HG02678 (cell line): ENCODE measurements around the gene EIF3L.

Source experiments
- ATAC-seq: cut with Tn5 transposase; IDR thresholded peaks from one replicate; pipeline ENCODE4 v1.9.1; 2021; ENCODE audit warnings: mild to moderate bottlenecking, moderate library complexity; ENCODE audit not compliant: unreplicated experiment

Gene EIF3L

DNA sequence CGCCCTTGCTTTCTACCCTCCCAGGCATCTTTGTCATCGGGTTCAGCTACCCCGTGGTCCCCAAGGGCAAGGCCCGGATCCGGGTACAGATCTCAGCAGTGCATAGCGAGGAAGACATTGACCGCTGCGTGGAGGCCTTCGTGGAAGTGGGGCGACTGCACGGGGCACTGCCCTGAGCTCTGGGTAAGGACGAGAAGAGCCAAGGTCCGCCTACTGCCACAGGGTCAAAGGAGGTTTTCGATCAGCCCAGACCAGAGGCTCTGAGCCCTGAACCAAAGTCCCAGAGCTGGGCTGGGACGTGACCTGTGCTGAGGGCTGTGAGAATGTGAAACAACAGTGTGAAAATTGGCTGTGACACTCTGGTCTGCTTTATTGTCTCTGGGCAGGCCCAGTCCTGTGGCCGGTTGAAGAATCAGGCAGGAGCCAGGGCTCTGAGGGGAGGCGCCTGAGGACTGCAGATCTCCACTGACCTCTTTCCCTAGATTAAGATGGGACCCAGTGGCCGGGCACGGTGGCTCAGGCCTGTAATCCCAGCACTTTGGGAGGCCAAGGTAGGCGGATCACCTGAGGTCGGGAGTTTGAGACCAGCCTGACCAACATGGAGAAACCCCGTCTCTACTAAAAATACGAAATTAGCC is 32.6 kb upstream of the EIF3L start:
- ATAC-seq: no peak

- ATAC-seq: no peak
Observed at GRCh38 chr22:37817705-37818408, 31.4 kb upstream of the EIF3L start.

DNA sequence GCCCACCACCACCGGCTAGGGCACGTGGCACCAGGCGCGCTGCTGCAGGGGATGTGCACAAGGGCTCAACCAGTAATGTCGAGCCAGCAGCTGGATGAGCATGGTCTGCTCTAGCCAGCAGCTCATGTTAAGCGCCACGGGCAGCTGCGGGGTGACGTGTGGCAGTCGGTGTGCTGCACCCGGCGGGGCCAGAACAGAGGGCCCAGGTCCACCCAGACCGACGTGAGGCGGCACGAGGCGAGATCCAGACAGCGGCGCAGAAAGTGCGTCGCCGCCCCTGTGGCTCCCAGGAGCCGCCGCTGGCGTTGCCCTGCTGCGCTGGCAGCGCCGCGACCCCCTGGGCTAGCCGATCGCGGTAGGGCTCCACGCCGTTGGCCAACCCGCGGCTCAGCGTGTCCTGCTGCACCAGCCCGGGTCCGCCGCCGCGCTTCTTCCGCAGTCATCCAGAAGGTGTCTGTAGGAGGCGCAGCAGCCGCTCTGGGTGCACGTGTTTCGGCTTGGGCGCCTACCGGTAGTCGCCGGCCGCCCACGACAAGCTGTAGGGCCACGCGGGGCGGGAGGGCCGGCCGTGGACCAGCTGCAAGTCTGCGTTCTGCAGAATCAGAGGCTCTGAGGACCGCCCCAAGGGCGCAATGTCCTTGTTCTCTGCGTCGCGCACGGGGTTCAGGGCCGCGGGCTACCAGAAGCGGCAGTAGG is 30.7 kb upstream of the EIF3L start:
- no peak for ATAC-seq

DNA sequence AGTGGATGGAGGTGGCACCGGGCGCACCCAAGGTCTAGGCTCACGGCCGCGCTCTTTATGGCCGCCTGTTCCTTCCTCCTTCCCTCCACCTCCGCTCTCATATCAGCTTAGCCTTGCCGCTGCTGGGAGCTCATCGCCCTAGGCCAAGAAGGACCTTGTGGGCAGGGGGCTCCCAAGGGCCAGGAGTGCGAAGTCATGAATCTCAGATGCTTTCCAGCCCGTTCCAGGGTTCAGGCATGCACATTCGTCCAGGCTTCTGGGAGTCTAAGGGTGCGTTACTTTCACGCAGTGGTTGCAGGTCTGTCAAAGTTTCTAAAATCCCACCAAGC is 30.1 kb upstream of the EIF3L start:
- ATAC-seq: no peak

GRCh38 chr22:37820350-37820749 is 28.9 kb upstream of the EIF3L start:
- ATAC-seq: no peak

GRCh38 chr22:37822079-37822833 is 27.0 kb upstream of the EIF3L start:
- no peak for ATAC-seq

- no peak for ATAC-seq
Observed at GRCh38 chr22:37823134-37823985, 25.9 kb upstream of the EIF3L start, which contains the start of gene GALR3. TSS of gene GALR3 (plus strand) at chr22:37823382. CDS start at chr22:37823407, 25 bp downstream.

- ATAC-seq: no peak
Observed at GRCh38 chr22:37824674-37825641, 24.3 kb upstream of the EIF3L start.

DNA sequence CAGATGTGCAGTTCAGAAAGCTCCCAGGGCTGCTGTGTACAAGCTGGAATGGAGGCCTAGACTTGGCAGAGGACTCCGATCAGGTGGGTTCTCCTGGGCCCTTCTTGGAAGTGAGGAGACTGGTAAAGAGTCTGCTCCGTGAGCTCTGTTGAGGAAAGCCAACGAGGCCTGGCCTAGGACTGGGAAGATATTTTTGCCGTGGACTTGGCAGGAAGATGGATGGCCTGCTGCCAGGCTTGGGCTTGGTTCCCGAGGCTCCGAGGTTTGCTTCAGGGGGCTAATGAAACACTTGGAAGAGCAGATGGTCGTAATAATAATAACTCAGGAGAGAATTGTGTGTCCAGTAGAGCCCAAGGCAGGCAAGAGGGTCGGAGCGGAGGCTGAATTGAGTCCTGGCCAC is 22.2 kb upstream of the EIF3L start:
- ATAC-seq: no peak

- ATAC-seq: no peak
Observed at GRCh38 chr22:37830093-37830842, 19.0 kb upstream of the EIF3L start.

DNA sequence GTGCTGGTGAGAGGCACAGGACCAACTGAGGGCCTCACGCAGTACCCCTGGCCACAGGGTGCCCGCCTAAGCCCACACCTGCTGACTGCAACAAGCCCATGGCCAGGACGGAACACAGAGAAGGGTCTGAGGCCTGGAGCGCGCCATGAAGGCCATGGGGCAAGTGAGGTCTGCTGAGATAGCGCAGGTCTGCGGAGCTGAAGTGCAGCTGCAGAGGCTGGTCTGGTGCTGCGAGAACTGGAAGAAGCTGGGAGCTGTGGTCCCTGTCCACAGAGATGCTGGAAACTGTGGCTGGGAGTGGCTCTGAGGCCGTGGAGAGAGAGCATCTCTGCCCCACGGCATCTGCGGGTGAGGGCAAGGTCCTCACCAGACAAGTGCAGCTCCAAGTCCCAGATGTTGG is 17.7 kb upstream of the EIF3L start:
- ATAC-seq: no peak

DNA sequence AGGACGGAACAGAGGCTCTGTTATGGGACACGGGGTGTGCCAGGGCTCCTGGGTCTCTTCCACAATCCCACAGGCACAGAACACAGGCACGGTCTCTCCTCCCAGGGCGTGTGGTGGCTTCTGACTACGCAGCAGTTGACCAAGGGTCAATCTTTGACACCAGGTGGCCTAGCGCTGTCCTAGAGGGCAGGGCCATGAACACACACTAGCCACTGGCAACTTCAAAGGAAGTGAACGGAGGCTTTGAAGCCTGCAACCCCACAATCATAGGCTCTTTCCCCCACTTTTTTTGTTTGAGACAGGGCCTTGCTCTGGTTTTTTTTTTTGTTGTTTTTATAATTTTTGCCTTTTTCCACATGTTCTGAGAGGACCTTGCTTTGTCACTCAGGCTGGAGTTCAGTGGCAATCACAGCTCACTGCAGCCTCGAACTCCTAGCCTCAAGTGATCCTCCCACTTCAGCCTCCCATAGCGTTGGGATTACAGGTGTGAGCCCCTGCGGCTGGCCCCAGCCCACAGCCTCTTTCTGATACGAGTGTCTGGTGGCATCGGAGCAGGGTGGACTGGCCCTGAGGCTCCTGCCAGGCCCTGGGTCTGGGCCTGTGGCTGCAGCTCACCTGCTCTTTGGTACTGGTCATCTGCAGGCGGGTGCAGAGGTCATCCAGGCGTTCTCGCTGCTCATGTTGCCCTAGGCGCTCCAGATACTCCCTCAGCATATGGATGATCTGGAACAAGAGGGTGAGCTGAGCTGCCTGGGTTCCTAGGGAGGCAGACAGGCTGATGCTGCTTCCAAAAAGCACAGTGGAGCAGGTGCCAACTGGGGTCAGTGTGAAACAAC is 17.0 kb upstream of the EIF3L start:
- ATAC-seq: no peak

DNA sequence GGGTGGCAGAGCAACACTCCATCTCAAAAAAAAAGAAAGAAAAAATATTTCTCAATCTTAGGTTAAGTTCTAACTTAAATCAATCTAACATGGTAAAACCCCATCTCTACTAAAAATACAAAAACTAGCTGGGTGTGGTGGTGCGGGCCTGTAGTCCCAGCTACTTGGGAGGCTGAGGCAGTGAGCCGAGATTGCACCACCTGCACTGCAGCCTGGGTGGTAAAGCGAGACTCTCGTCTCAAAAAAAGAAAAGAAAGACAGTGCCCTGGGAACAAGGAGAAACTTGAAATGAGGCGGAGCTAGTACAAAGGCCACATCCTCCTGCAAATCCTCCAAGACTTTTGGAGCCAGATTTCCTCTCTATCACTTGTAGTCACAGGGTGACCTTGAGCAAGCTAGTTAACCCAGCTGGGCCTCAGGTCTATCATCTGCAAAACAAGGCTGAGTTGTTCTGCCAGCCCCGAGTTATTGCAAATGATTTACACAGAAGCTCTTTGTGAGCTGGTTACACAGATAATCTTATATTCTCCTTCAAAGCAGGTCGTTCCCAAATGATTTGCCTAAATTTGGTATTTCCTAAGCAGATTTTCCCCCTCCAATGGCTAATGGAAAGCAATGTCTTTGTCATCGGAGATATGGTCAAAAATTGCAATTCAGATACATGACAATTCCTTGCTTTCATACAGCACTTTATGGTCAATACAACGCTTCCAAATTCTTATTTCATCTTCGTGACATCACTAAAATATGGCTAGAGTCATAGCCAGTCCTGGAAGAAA is 7.0 kb upstream of the EIF3L start:
- no peak for ATAC-seq

- ATAC-seq: peak; percentile 44
Observed at GRCh38 chr22:37843741-37844089, 5.5 kb upstream of the EIF3L start.

GRCh38 chr22:37844904-37845329 is 4.3 kb upstream of the EIF3L start:
- no peak for ATAC-seq

DNA sequence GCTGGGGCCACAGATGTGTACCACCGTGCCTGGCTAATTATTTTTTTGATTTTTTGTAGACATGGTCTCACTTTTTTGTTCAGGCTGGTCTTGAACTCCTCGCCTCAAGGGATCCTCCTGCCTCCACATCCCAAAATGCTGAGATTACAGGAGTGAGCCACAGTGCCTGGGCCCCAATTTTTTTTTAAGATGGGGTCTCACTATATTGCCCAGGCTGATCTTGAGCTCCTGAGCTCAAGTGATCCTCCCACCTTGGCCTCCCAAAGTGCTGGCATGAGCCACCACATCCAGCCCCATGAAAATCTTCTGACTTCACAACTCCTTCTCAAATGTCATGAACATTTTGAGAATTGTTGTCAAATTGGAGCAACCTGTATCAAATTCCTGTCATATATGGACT is 2.8 kb upstream of the EIF3L start:
- no peak for ATAC-seq

DNA sequence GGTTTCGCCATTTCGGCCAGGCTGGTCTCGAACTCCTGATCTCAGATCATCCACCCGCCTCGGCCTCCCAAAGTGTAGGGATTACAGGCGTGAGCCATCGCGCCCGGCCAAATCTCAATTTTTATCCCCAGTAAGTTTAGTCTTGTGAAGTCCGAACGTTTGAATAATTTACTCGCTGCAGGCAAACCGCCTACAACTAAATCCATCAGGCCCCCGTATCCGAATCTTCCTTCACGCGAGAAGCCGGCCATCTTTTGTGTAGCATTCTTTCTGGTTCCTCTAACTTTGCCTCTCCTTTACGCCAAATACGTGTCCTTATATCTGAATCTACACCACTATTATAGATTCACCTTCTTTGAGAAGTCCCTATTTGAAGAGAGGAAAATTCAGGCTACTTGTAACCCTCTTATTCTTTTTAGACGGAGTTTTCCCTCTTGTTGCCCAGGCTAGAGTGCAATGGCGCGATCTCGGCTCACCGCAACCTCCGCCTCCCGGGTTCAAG is 581 bp upstream of the EIF3L start:
- no peak for ATAC-seq
